Fibroblast of mammary gland (primary cell): ENCODE measurements around the gene NCF2.

Experiments used
- DNase-seq: peaks from one replicate; pipeline ENCODE4 v3.0.0-alpha.2; 2010; ENCODE audit warnings: low read depth
- H3K4me3 ChIP-seq: 2 replicates; pipeline ENCODE4 v1.5.1; 2011; ENCODE audit warnings: low read depth, mild to moderate bottlenecking, low read length, moderate library complexity; ENCODE audit not compliant: control insufficient read depth
- CTCF ChIP-seq: conservative IDR thresholded peaks from 2 replicates; pipeline ENCODE4 v1.5.1; 2011; ENCODE audit warnings: low read depth, low read length, inconsistent platforms; ENCODE audit not compliant: control insufficient read depth, insufficient read depth

Gene NCF2

GRCh38 chr1:183537405-183537804 lies 52.9 kb downstream of the NCF2 start:
- no peak for TF ChIP-seq CTCF
- no peak overlapping the region for H3K4me3 ChIP-seq
- DNase-seq: no peak

- DNase-seq: no peak
- no peak for TF ChIP-seq CTCF
- no peak overlapping the region for H3K4me3 ChIP-seq
These were observed 56.6 kb downstream of the NCF2 start for GRCh38 chr1:183533617-183534174.

- H3K4me3 ChIP-seq: no peak overlapping the region
- DNase-seq: no peak
- TF ChIP-seq CTCF: no peak
These were observed 61.7 kb downstream of the NCF2 start for GRCh38 chr1:183528577-183528976.

GRCh38 chr1:183522104-183522503 lies 68.2 kb downstream of the NCF2 start:
- no peak for DNase-seq
- no peak for TF ChIP-seq CTCF
- H3K4me3 ChIP-seq: no peak overlapping the region

GRCh38 chr1:183520379-183520778 lies 69.9 kb downstream of the NCF2 start:
- TF ChIP-seq CTCF: no peak
- DNase-seq: no peak
- H3K4me3 ChIP-seq: no peak overlapping the region

- H3K4me3 ChIP-seq: no peak overlapping the region
- DNase-seq: no peak
- no peak for TF ChIP-seq CTCF
These were observed 72.9 kb downstream of the NCF2 start for GRCh38 chr1:183517401-183517800.

- no peak for DNase-seq
- H3K4me3 ChIP-seq: no peak overlapping the region
- TF ChIP-seq CTCF: no peak
These were observed 73.5 kb downstream of the NCF2 start for GRCh38 chr1:183516725-183517124.
